MV-4-11 (cell line): Measurements from ENCODE around the gene OR51B5.
"Not testable (repeated sequence)": the region's sequence is repeated elsewhere in the genome, so short reads cannot be mapped to it uniquely, and the experiment has no call there.

Experiments
- DNase-seq: peaks from one replicate; lab custom pipeline; 2025; lab: John Stamatoyannopoulos, UW

Gene OR51B5, protein sequence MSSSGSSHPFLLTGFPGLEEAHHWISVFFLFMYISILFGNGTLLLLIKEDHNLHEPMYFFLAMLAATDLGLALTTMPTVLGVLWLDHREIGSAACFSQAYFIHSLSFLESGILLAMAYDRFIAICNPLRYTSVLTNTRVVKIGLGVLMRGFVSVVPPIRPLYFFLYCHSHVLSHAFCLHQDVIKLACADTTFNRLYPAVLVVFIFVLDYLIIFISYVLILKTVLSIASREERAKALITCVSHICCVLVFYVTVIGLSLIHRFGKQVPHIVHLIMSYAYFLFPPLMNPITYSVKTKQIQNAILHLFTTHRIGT

GRCh38 chr11:5343474-5344335 lies at the start of gene OR51B5:
TSS of gene OR51B5 (minus strand) at chr11:5343524. CDS start at chr11:5343524, 0 bp downstream.
- DNase-seq: no peak

GRCh38 chr11:5390210-5390609 lies 46.9 kb upstream of the OR51B5 start:
- no peak for DNase-seq

GRCh38 chr11:5384335-5384734 lies 41.0 kb upstream of the OR51B5 start:
- no peak for DNase-seq

DNA sequence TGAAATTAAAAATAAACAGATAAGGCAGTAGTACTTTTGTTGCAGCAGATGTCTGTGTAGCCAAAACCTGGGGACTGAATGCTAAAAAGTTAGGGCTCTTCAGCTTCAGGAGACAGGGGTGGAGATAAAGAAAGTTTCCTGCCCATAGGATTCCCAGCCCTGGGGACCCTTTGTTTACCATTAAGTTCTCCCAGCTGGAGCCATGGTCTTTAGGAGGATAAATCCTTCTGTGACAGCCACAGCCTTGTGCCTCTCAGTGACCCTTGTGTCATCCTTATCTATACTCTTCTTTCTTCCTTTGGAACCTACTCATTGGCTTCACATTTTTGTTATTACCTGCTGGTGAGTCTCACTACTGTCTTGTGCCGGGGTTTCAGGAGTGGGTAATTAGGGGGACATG lies 40.3 kb upstream of the OR51B5 start, which contains the start of gene OR51M1:
Gene OR51M1 (plus strand): TSS at position 237 of the 400 bp plus-strand sequence. CDS start 5,587 bp downstream, outside the sequence.
- DNase-seq: no peak

DNA sequence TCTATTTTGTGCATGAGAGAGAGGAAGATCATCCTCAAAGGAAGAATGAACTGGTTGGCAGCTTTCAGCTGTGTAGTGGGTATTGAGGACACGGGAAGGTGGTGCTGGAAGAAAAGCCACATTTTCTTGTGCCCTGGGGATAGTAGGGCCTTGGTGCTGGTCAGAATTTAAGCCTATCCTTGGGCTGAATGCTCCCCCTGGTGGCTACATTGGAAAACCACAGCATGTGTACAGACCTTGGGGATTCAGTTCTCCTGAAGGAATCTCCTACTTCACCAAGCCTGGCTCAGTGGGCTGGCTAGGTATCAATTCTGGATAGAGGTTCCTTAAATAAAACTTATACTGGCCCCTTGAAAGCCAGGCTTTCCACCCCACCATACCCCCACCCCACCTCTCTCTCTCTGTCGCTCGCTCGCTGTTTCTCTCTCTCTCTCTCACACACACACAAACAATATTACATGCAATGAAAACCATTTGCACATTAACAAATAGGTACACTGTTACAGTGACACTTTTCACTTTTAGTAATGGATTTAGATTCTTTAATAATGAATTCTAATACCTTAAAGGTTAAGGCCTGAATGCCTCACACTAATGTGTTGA lies 37.5 kb upstream of the OR51B5 start:
- peak; percentile 48 for DNase-seq

- no peak for DNase-seq
Measured at GRCh38 chr11:5369789-5370188, 26.5 kb upstream of the OR51B5 start.

DNA sequence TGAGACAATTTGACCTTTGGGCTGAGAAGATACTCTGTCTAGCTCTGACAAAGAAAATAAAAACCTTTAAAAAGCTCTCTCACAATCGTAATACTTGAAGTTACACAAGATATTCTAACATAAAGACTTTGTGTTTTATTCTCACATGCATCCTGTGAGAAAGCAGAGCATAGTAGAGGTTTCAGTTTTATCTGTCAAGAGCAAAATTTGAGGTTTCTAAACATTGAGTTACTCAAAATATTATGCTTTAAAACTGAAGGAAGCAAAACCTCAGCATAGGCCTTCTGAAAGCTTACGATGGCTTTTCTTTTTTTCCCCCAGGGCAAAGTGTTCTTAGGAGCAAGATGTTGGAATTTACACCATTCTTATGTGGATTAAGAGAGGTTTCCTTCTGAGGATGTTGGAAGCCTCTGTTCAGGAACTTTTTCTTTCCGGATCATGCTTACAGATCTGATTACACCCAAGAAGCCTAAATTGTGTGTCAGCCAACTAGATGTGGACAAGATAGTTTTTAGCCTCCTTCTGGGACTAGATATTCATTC lies 25.2 kb upstream of the OR51B5 start:
- no peak for DNase-seq

- peak; percentile 74 for DNase-seq
Measured at GRCh38 chr11:5367448-5368074, 24.2 kb upstream of the OR51B5 start.

DNA sequence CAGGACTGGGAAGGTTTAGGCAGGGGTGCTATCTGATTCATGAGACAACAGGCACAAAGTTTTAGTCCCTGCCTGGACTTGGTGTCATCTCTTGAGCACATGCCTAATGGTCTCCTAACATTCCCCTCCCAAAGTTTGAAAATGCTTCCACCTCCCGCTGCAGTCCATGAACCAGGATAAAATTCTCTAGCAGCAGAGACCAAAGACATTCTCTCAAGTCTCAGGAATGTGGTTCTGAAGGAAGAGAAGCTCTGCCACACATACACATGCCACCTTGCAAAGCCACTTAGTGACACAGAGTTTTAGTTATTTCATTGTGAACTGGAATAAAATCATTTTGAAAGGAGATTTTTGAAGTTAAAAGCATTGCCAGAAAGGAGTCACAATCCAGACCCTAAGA lies 23.5 kb upstream of the OR51B5 start:
- DNase-seq: no peak

DNA sequence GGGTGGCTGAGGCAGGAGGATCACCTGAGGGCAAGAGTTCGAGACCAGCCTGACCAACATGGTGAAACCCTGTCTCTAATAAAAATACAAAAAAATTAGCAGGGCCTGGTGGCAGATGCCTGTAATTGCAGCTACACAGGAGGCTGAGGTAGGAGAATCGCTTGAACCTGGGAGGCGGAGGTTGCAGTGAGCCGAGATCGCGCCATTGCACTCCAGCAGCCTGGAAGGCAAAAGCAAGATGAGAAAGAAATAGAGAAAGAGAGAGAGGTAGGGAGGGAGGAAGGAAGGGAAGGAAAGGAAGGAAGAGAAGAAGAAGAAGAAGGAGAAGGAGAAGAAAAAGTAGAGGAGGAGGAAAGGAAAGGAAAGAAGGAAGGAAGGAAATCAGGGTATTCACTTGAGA lies 23.0 kb upstream of the OR51B5 start:
- not testable (repeated sequence) for DNase-seq

GRCh38 chr11:5364214-5364613 lies 20.9 kb upstream of the OR51B5 start:
- DNase-seq: no peak

- no peak for DNase-seq
Measured at GRCh38 chr11:5363679-5364078, 20.4 kb upstream of the OR51B5 start.

GRCh38 chr11:5362017-5362625 lies 18.8 kb upstream of the OR51B5 start:
- DNase-seq: no peak

DNA sequence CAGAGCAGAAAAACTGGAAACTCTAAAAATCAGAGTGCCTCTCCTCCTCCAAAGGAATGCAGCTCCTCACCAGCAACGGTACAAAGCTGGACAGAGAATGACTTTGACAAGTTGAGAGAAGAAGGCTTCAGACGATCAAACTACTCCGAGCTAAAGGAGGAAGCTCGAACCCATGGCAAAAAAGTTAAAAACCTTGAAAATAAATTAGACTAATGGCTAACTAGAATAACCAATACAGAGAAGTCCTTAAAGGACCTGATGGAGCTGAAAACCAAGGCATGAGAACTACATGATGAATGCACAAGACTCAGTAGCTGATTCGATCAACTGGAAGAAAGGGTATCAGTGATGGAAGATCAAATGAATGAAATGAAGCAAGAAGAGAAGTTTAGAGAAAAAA lies 12.7 kb upstream of the OR51B5 start:
- DNase-seq: not testable (repeated sequence)

DNA sequence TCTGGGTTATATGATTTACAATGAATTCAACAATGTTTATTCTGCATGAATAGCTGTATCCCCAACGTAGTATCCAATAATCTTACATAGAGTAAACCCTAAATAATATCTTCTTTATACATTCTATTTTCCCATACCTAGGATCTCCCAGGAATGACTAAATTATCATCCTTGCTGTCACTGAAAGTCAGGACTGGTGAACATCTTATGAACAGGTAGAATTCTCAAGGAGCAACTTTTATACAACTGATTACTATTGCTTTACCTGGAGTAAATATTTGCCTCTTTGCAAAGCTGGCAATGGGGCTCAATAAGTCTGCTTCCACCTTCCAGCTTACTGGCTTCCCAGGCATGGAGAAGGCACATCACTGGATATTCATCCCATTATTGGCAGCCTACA lies 7.9 kb upstream of the OR51B5 start, which contains the start of gene OR51B6:
Gene OR51B6 (plus strand): TSS at position 301 of the 400 bp plus-strand sequence. CDS start 0 bp downstream, at position 301.
- DNase-seq: no peak

- DNase-seq: no peak
Measured at GRCh38 chr11:5349550-5349949, 6.2 kb upstream of the OR51B5 start.

DNA sequence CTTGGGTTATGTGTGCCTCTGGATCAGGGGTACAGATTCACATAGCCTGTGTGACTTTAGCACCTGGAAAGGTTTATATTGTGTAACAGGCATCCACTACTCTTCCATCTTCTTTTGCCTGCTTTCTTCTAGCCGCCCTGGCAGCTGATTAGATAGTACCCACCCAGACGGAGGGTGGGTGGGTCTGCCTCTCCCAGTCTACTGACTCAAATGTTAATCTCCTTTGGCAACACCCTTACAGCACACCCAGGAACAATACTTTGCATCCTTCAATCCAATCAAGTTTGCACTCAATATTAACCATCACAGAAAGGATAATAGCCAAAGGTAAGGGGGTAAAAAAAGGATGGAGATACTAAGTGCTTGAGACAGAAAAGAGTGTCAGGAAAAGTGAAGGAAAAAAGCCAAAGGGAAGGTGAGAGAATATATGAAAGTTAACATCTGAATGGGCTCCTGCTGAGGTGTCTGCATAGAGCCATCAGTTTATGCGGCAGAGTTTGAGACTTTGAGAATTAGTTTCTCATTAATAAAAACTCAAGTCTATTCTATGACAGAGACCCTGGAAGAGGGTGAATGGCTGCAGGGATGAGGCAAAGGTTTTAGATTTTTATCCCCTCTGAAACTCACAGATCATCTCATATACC lies 5.3 kb upstream of the OR51B5 start:
- no peak for DNase-seq

DNA sequence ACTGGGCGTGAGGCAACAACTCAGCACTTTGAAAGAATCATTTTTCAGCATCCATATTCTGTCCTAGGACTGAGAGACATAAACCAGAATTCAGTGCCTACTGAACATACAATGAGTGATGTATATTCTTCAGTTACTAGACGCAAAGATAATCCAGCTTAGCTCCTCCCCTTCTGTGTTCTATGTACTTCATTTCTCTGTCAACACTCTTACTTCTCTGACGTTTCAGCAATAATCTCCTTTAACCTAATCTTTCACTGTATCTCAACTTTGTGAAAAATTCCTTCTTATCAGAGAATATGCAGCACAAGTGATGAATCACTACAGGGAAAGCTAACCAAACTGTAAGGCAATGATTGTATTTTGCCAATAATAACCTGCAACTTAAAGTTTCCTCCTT lies 2.5 kb upstream of the OR51B5 start:
- DNase-seq: no peak

- no peak for DNase-seq
Measured at GRCh38 chr11:5339771-5340322, 3.5 kb downstream of the OR51B5 start.

DNA sequence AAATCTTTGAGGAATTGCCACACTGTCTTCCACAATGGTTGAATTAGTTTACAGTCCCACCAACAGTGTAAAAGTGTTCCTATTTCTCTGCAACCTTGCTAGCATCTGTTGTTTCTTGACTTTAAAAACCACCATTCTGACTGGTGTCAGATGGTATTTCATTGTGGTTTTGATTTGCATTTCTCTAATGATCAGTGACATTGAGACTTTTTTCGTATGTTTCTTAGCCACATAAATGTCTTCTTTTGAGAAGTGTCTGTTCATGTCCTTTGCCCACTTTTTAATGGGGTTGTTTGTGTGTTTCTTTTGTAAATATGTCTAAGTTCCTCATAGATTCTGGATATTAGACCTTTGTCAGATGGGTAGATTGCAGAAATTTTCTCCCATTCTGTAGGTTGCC lies 6.1 kb downstream of the OR51B5 start:
- not testable (repeated sequence) for DNase-seq

GRCh38 chr11:5336331-5336730 lies 7.0 kb downstream of the OR51B5 start:
- DNase-seq: no peak
